K562 (cell line): ENCODE measurements around the gene FMNL3. TPM values are rescaled to one million over a fixed set of nuclear protein-coding genes. Genes with fewer than 3 reads are reported as not detected.

Experiments used
- ARNT ChIP-seq, 2 experiments: fragments of 450-650 bp; IDR thresholded peaks; 2 replicates each; pipeline ENCODE4 v1.6.1; 2016; ENCODE audit warnings: mild to moderate bottlenecking in 1 of 2
- BCLAF1 ChIP-seq, 2 experiments: fragments of 450-650 bp in 1 of 2; IDR thresholded peaks; 2 replicates each; pipeline ENCODE4 v1.6.1; 2011 to 2017; ENCODE audit warnings: low read depth in 2 of 2, antibody characterized with exemption in 1 of 2, borderline replicate concordance in 1 of 2, low read length in 1 of 2, mild to moderate bottlenecking in 1 of 2, mixed read lengths in 1 of 2; ENCODE audit not compliant: control insufficient read depth in 1 of 2
- C11orf30 ChIP-seq: fragments of 450-650 bp; IDR thresholded peaks from 2 replicates; pipeline ENCODE4 v1.6.1; 2016; ENCODE audit warnings: low read depth, mild to moderate bottlenecking
- CC2D1A ChIP-seq: fragments of 450-650 bp; IDR thresholded peaks from 2 replicates; pipeline ENCODE4 v1.6.1; 2017; ENCODE audit warnings: mild to moderate bottlenecking
- FOXP4 ChIP-seq: sonication (generic); formaldehyde crosslinking; IDR thresholded peaks from 2 replicates; pipeline ENCODE4 v1.8.0; 2022; ENCODE audit warnings: mild to moderate bottlenecking, missing genetic modification reagents, borderline replicate concordance
- LARP7 ChIP-seq: fragments of 450-650 bp; IDR thresholded peaks from 2 replicates; pipeline ENCODE4 v1.6.1; 2016
- MYNN ChIP-seq, 2 experiments: sonication (generic); formaldehyde crosslinking in 1 of 2; IDR thresholded peaks; 2 replicates each; pipeline versions ENCODE4 v1.5.0 to v1.6.1; 2016 to 2020; ENCODE audit warnings: antibody characterized with exemption in 1 of 2, missing genetic modification reagents in 1 of 2
- NCOA1 ChIP-seq: fragments of 450-650 bp; IDR thresholded peaks from 2 replicates; pipeline ENCODE4 v1.6.1; 2016; ENCODE audit warnings: low read depth
- NCOR1 ChIP-seq: fragments of 450-650 bp; IDR thresholded peaks from 2 replicates; pipeline ENCODE4 v1.6.1; 2016; ENCODE audit warnings: mild to moderate bottlenecking, moderate library complexity
- NR0B1 ChIP-seq: fragments of 450-650 bp; IDR thresholded peaks from one replicate; pipeline ENCODE4 v1.6.1; 2018; ENCODE audit warnings: mild to moderate bottlenecking, moderate library complexity; ENCODE audit not compliant: partially characterized antibody
- PHF20 ChIP-seq: fragments of 450-650 bp; IDR thresholded peaks from 2 replicates; pipeline ENCODE4 v1.6.1; 2018; ENCODE audit not compliant: partially characterized antibody
- PURB ChIP-seq: sonication (generic); formaldehyde crosslinking; IDR thresholded peaks from 2 replicates; pipeline ENCODE4 v1.9.0; 2021; ENCODE audit warnings: low read depth, mild to moderate bottlenecking, missing genetic modification reagents
- SMARCA5 ChIP-seq: fragments of 450-650 bp; IDR thresholded peaks from 2 replicates; pipeline ENCODE4 v1.6.1; 2016
- SMC3 ChIP-seq: conservative IDR thresholded peaks from 2 replicates; pipeline ENCODE4 v1.6.1; 2011; ENCODE audit warnings: low read depth, low read length, improper control_type of control experiment; ENCODE audit not compliant: insufficient read depth
- TARDBP ChIP-seq: fragments of 450-650 bp; IDR thresholded peaks from 2 replicates; pipeline ENCODE4 v1.6.1; 2016
- TRIM28 ChIP-seq: fragments of 450-650 bp; IDR thresholded peaks from 2 replicates; pipeline ENCODE4 v1.6.1; 2017
- ZBTB9 ChIP-seq: fragments of 450-650 bp; formaldehyde crosslinking; IDR thresholded peaks from 2 replicates; pipeline ENCODE4 v1.4.0; 2020; ENCODE audit warnings: mild to moderate bottlenecking, moderate library complexity
- ZNF140 ChIP-seq: fragments of 250-450 bp; sonication (Bioruptor Pico); IDR thresholded peaks from 2 replicates; pipeline ENCODE4 v1.8.0; 2021; ENCODE audit warnings: moderate library complexity, mild to moderate bottlenecking, inconsistent platforms
- ZNF282 ChIP-seq: sonication (generic); formaldehyde crosslinking; IDR thresholded peaks from 2 replicates; pipeline ENCODE4 v1.8.1; 2023; ENCODE audit warnings: missing genetic modification reagents
- polyA plus RNA-seq, 8 experiments: library from polyadenylated mRNA; depleted of rRNA in 4 of 8; stranded (reverse) in 5 of 8; unstranded in 3 of 8; fragments of >200 nt; fragmentation: Nextera tagmentation in 2 of 8; fragmentation: Illumina TruSeq in 1 of 8; extraction: Ambion mirVana in 2 of 8; extraction: Trizol in 1 of 8; gene quantifications; 2 replicates each; pipeline versions ENCODE4 v1.2.1 to v1.2.3, GENCODE V29; 2011 to 2014; ENCODE audit warnings: inconsistent platforms in 1 of 8, missing spikeins in 1 of 8
- total RNA-seq, 7 experiments: library from RNA; depleted of rRNA in 6 of 7; stranded (reverse); fragments of >200 nt in 6 of 7; fragmentation: Illumina TruSeq in 2 of 7; extraction: Trizol in 2 of 7; gene quantifications; 2 replicates each; pipeline versions ENCODE4 v1.2.1 to v1.2.3, GENCODE V29; 2011 to 2021; ENCODE audit warnings: low replicate concordance in 1 of 7
- TF ChIP-seq, protein P1 (sequence below): IDR thresholded peaks from 3 replicates; pipeline ENCODE4 v1.6.1; 2011; ENCODE audit warnings: borderline replicate concordance, mild to moderate bottlenecking; ENCODE audit not compliant: insufficient read length, insufficient read depth
- TF ChIP-seq, protein P2 (sequence below): sonication (generic); formaldehyde crosslinking; IDR thresholded peaks from 2 replicates; pipeline ENCODE4 v1.8.0; 2022; ENCODE audit warnings: mild to moderate bottlenecking, missing genetic modification reagents

Gene FMNL3
- total and polyA plus RNA-seq, 9 of the 15 experiments (the other 6 are each of a cell fraction or from before 2014, with no cell fraction given) = 0.49 to 14.4 (median 6.8) TPM

DNA sequence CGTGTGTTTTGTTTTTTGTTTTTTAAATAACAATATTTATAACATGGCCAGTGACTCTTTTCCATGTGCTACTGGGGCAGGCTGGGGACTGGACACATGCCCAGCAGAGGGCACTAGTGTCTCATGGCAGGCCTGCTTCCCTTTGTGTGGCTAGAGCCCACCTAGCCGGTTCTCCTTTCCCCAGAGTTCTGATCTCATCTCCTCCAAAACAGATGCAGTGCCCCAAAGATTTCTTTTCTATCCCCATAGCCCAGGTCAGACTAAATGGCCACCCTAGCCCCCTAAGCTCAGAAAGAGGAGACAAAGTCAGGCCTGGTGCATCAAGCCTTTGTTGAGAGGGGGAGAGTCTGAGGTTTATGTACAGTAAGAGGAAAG, 62.6 kb downstream of the FMNL3 start (continued):
- TF ChIP-seq FOXP4 (no peak), C11orf30 (no peak), CC2D1A (peak; percentile 93), ARNT (IDR thresholded peaks at IDR 0.05) (no peak), ZNF282 (CRISPR knock-in tag) (no peak), ZNF140 (CRISPR knock-in tag) (no peak), NR0B1 (no peak), TRIM28 (no peak), BCLAF1 (IDR thresholded peaks at IDR 0.05; ENCODE audit: borderline replicate concordance in 1 of 2, control insufficient read depth in 1 of 2, low read depth in 2 of 2, low read length in 1 of 2) (no peak), TARDBP (no peak), NCOA1 (no peak), SMC3 (peak; percentile 99), NCOR1 (no peak), PHF20 (no peak), PURB (CRISPR knock-in tag) (no peak), SMARCA5 (no peak), ZBTB9 (CRISPR knock-in tag) (0 out of 2 replicates have a peak, but pooled peaks have one; percentile 24), LARP7 (no peak), MYNN (IDR thresholded peaks at IDR 0.05) (peak; percentile 46; the same call in 1 of the 2 replicates), MYNN (CRISPR knock-in tag; IDR thresholded peaks at IDR 0.05) (no peak)
- TF ChIP-seq, protein P1, sequence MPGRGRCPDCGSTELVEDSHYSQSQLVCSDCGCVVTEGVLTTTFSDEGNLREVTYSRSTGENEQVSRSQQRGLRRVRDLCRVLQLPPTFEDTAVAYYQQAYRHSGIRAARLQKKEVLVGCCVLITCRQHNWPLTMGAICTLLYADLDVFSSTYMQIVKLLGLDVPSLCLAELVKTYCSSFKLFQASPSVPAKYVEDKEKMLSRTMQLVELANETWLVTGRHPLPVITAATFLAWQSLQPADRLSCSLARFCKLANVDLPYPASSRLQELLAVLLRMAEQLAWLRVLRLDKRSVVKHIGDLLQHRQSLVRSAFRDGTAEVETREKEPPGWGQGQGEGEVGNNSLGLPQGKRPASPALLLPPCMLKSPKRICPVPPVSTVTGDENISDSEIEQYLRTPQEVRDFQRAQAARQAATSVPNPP = no peak
- TF ChIP-seq, protein P2, sequence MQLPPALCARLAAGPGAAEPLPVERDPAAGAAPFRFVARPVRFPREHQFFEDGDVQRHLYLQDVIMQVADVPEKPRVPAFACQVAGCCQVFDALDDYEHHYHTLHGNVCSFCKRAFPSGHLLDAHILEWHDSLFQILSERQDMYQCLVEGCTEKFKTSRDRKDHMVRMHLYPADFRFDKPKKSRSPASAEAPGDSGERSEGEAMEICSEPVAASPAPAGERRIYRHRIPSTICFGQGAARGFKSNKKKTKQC (CRISPR knock-in tag) = no peak
